ENCODE data around the gene EYS. TPM values are rescaled to one million over a fixed set of nuclear protein-coding genes. Genes with fewer than 3 reads are reported as not detected.

The EYS gene
- total RNA-seq, 1 experiment from 2014 or later = not detected

GRCh38 chr6:64040113-64040512 is 1666.9 kb downstream of the EYS start:
- H2AK5ac ChIP-seq (ENCODE audit: insufficient read length, low read length) = no peak overlapping the region
- no peak overlapping the region for H4K91ac ChIP-seq (ENCODE audit: insufficient read length, low read depth, low read length)
- H3K36me3 Mint-ChIP-seq (ENCODE audit: insufficient read depth in 1 of 3, low read depth in 3 of 3) = no peaks in the 10 kb centered on the region
- no peak overlapping the region for H2BK5ac ChIP-seq (ENCODE audit: insufficient read length, low read length)
- no peak for TF ChIP-seq CTCF (conservative IDR thresholded peaks at IDR 0.05)
- no peak overlapping the region for H2BK12ac ChIP-seq (ENCODE audit: insufficient read length, low read depth, low read length)
- H3K9ac ChIP-seq (ENCODE audit: extremely low read depth, insufficient read length, low read length) = no peak overlapping the region
- H3K9me3 Mint-ChIP-seq = no peaks in the 10 kb centered on the region
- no peak overlapping the region for H3T11ph ChIP-seq (ENCODE audit: low read length)
- no peak overlapping the region for H2AFZ ChIP-seq (ENCODE audit: low read length)
- H3K4me2 ChIP-seq (ENCODE audit: insufficient read depth, insufficient read length, low read length) = no peak overlapping the region
- H3K9me3 ChIP-seq (ENCODE audit: control insufficient read depth, low read depth, low read length) = no peaks in the 10 kb centered on the region
- H4K20me1 ChIP-seq (ENCODE audit: control insufficient read depth, insufficient read depth, insufficient read length) = no peaks in the 10 kb centered on the region
- no peak overlapping the region for H3K18ac ChIP-seq (ENCODE audit: insufficient read length, low read depth, low read length)
- H3K4me1 Mint-ChIP-seq = no peaks in the 10 kb centered on the region
- H3K23ac ChIP-seq (ENCODE audit: insufficient read length, low read depth, low read length) = no peak overlapping the region
- no peak overlapping the region for H4K8ac ChIP-seq (replicated peaks; ENCODE audit: insufficient read length, low read depth, low read length)
- H2BK20ac ChIP-seq (ENCODE audit: low read depth, low read length, poor library complexity, severe bottlenecking) = no peak overlapping the region
- WGBS (ENCODE audit: extremely low coverage, insufficient read length, low lambda C conversion rate) = no CpG with 5 or more reads among the region's 1 CpG
- no peak overlapping the region for H3K27ac Mint-ChIP-seq
- H3K14ac ChIP-seq (ENCODE audit: insufficient read depth, low read length) = no peak overlapping the region
- DNase-seq = no peak
- no peaks in the 10 kb centered on the region for H3K79me1 ChIP-seq (ENCODE audit: insufficient read depth, low read depth, low read length, poor library complexity, severe bottlenecking)
- no peaks in the 10 kb centered on the region for H3K4me1 ChIP-seq (ENCODE audit: insufficient read depth, low read length)
- H4K5ac ChIP-seq (ENCODE audit: insufficient read length, low read depth, low read length) = no peak overlapping the region
- H3K4ac ChIP-seq (ENCODE audit: low read depth, low read length) = no peak overlapping the region
- no peak overlapping the region for H3K4me3 Mint-ChIP-seq
- no peak overlapping the region for H2BK15ac ChIP-seq (ENCODE audit: low read depth, low read length)
- no peaks in the 10 kb centered on the region for H3K23me2 ChIP-seq (ENCODE audit: insufficient read length, low read depth, low read length, poor library complexity, severe bottlenecking)
- H3K79me2 ChIP-seq (ENCODE audit: insufficient read depth, low read length) = no peaks in the 10 kb centered on the region
- no peak overlapping the region for H3K56ac ChIP-seq (ENCODE audit: insufficient read length, low read depth, low read length)
- no peak overlapping the region for H3K27ac ChIP-seq (ENCODE audit: insufficient read length, low read depth, low read length)
- H2BK120ac ChIP-seq (ENCODE audit: low read depth, low read length, poor library complexity, severe bottlenecking) = no peak overlapping the region
- no peaks in the 10 kb centered on the region for H3K27me3 ChIP-seq (ENCODE audit: insufficient read depth, low read length)
- no peaks in the 10 kb centered on the region for H3K27me3 Mint-ChIP-seq (ENCODE audit: low read depth)
